K562 (cell line): ENCODE measurements around the gene ACBD3. TPM values are rescaled to one million over a fixed set of nuclear protein-coding genes. Genes with fewer than 3 reads are reported as not detected.

Source experiments
- ATAC-seq: fragments of 200-7000 bp; cut with Tn5 transposase; 3 replicates; pipeline ENCODE4 v1.9.1; 2020; ENCODE audit warnings: moderate library complexity
- BruUV-seq: library from RNA; stranded (reverse); fragments of 400-500 nt; replicated peaks from 2 replicates; lab custom pipeline; 2021; lab: Mats Ljungman, UMichigan
- CTCF ChIA-PET: fragments of 300-600 bp; formaldehyde crosslinking; extraction: SDS; loops from one replicate; lab custom pipeline; 2021; ENCODE audit warnings: low intra/inter-chr PET ratio; lab: Yijun Ruan, JAX
- POLR2A ChIA-PET: fragments of 300-600, 350-650 bp; sonication (Branson Sonifier 250); formaldehyde crosslinking; extraction: SDS; loops from one replicate; lab custom pipeline; 2021; ENCODE audit warnings: antibody characterized with exemption, inconsistent platforms; lab: Yijun Ruan, JAX
- DNase-seq, 4 experiments: peaks; one replicate each; pipeline versions ENCODE4 v3.0.0 to v3.0.0-alpha.2; 2011 to 2018; ENCODE audit warnings: low spot score in 3 of 4, mixed read lengths in 3 of 4; ENCODE audit errors: extremely low read depth in 1 of 4
- FAIRE-seq: peaks from 2 replicates; lab custom pipeline; 2011; peaks lifted over from hg19 to GRCh38; lab: Jason Lieb, UNC
- H2AFZ ChIP-seq: 2 replicates; pipeline ENCODE4 v1.6.0; 2011; ENCODE audit warnings: low read depth, low read length, control low read depth, inconsistent platforms
- H3K27ac ChIP-seq: fragments of 200-600 bp; 3 replicates; pipeline ENCODE4 v1.8.0; 2011; ENCODE audit warnings: low read depth, mild to moderate bottlenecking, control low read depth, inconsistent platforms, low read length, moderate library complexity, mixed read lengths; ENCODE audit errors: extremely low read depth
- H3K27me3 ChIP-seq, 2 experiments: fragments of 300-600 bp in 1 of 2; 2 replicates in 1 of 2; 3 replicates in 1 of 2; pipeline versions ENCODE4 v1.6.0 to v1.8.0; 2011; ENCODE audit warnings: inconsistent platforms in 2 of 2, low read length in 2 of 2, mild to moderate bottlenecking in 1 of 2, mixed read lengths in 1 of 2, moderate library complexity in 1 of 2; ENCODE audit not compliant: control insufficient read depth in 2 of 2, insufficient read depth in 2 of 2
- H3K36me3 ChIP-seq: fragments of 300-600 bp; 3 replicates; pipeline ENCODE4 v1.8.0; 2011; ENCODE audit warnings: mild to moderate bottlenecking, low read length, inconsistent platforms; ENCODE audit not compliant: control insufficient read depth, insufficient read depth
- H3K4me1 ChIP-seq, 2 experiments: fragments of 200-600 bp in 1 of 2; replicated peaks in 1 of 2; 2 replicates in 1 of 2; 3 replicates in 1 of 2; pipeline versions ENCODE4 v1.5.1 to v1.8.0; 2011; ENCODE audit warnings: inconsistent platforms in 2 of 2, low read length in 2 of 2, mild to moderate bottlenecking in 1 of 2, mixed read lengths in 1 of 2, moderate library complexity in 1 of 2; ENCODE audit not compliant: control insufficient read depth in 2 of 2, insufficient read depth in 2 of 2
- H3K4me2 ChIP-seq: 2 replicates; pipeline ENCODE4 v1.6.1; 2011; ENCODE audit warnings: low read length, control low read depth, inconsistent platforms, mixed read lengths; ENCODE audit not compliant: insufficient read depth
- H3K4me3 ChIP-seq: fragments of 200-600 bp; sonication (generic), shearing (Covaris generic); 2 replicates; pipeline ENCODE4 v1.5.1; 2016; ENCODE audit warnings: control low read depth, inconsistent platforms
- H3K79me2 ChIP-seq: fragments of 200-600 bp; 3 replicates; pipeline ENCODE4 v1.8.0; 2011; ENCODE audit warnings: low read length, inconsistent platforms; ENCODE audit not compliant: control insufficient read depth, insufficient read depth
- H3K9ac ChIP-seq, 2 experiments: 2 replicates each; pipeline versions ENCODE4 v1.6.0 to v1.6.1; 2011; ENCODE audit warnings: low read depth in 2 of 2, low read length in 2 of 2, control low read depth in 1 of 2, inconsistent platforms in 1 of 2, mild to moderate bottlenecking in 1 of 2, mixed read lengths in 1 of 2; ENCODE audit not compliant: insufficient read depth in 1 of 2
- H3K9me1 ChIP-seq: one replicate; pipeline ENCODE4 v1.6.0; 2011; ENCODE audit warnings: inconsistent platforms, mild to moderate bottlenecking, low read length, moderate library complexity; ENCODE audit not compliant: control insufficient read depth, insufficient read depth
- H3K9me3 ChIP-seq: replicated peaks from 2 replicates; pipeline ENCODE4 v1.5.1; 2011; ENCODE audit warnings: low read depth, low read length, inconsistent platforms; ENCODE audit not compliant: control insufficient read depth, insufficient read depth
- H4K20me1 ChIP-seq: replicated peaks from 2 replicates; pipeline ENCODE4 v1.6.1; 2011; ENCODE audit warnings: low read length, inconsistent platforms, mixed read lengths; ENCODE audit not compliant: control insufficient read depth, insufficient read depth
- BDP1 ChIP-seq: IDR thresholded peaks from 3 replicates; pipeline ENCODE4 v1.6.1; 2011; ENCODE audit not compliant: insufficient read length, insufficient read depth
- RBM22 ChIP-seq: fragments of 200-400 bp; formaldehyde crosslinking; IDR thresholded peaks from 2 replicates; pipeline ENCODE4 v1.6.1; 2018; ENCODE audit warnings: low read length, low read depth; ENCODE audit not compliant: poor library complexity, severe bottlenecking
- WGBS: fragments of 100-300 bp; shearing (Covaris generic); methylation state at CpG from one replicate; pipeline ENCODE4 v1.1.6; 2016; ENCODE audit warnings: low coverage, mixed read lengths; ENCODE audit not compliant: insufficient coverage; ENCODE audit errors: missing lambda C conversion rate; 5-methylcytosine and 5-hydroxymethylcytosine counted together
- in situ Hi-C: fragments of 300-500 bp; cut with MboI; formaldehyde crosslinking; loops from 4 replicates; pipeline ENCODE4 v1.15.0; 2018; ENCODE audit warnings: inconsistent platforms, mixed read lengths
- intact Hi-C: fragments of 100-400 bp; cut with micrococcal nuclease; formaldehyde crosslinking; loops from 2 replicates; pipeline ENCODE4 v1.14.2; 2022
- polyA plus RNA-seq, 8 experiments: library from polyadenylated mRNA; depleted of rRNA in 4 of 8; stranded (reverse) in 5 of 8; unstranded in 3 of 8; fragments of >200 nt; fragmentation: Nextera tagmentation in 2 of 8; fragmentation: Illumina TruSeq in 1 of 8; extraction: Ambion mirVana in 2 of 8; extraction: Trizol in 1 of 8; gene quantifications; 2 replicates each; pipeline versions ENCODE4 v1.2.1 to v1.2.3, GENCODE V29; 2011 to 2014; ENCODE audit warnings: inconsistent platforms in 1 of 8, missing spikeins in 1 of 8
- total RNA-seq, 7 experiments: library from RNA; depleted of rRNA in 6 of 7; stranded (reverse); fragments of >200 nt in 6 of 7; fragmentation: Illumina TruSeq in 2 of 7; extraction: Trizol in 2 of 7; gene quantifications; 2 replicates each; pipeline versions ENCODE4 v1.2.1 to v1.2.3, GENCODE V29; 2011 to 2021; ENCODE audit warnings: low replicate concordance in 1 of 7
- TF ChIP-seq, protein P1 (sequence below): IDR thresholded peaks from 3 replicates; pipeline ENCODE4 v1.6.1; 2011; ENCODE audit warnings: borderline replicate concordance, mild to moderate bottlenecking, moderate library complexity; ENCODE audit not compliant: insufficient read length; ENCODE audit errors: extremely low read depth
- TF ChIP-seq, protein P2 (sequence below): fragments of 450-650 bp; IDR thresholded peaks from 2 replicates; pipeline ENCODE4 v1.6.1; 2016; ENCODE audit warnings: low read depth, mild to moderate bottlenecking, moderate library complexity
- TF ChIP-seq, protein P3 (sequence below): fragments of 450-650 bp; IDR thresholded peaks from 2 replicates; pipeline ENCODE4 v1.6.1; 2016; ENCODE audit warnings: antibody characterized with exemption

Gene ACBD3
- total and polyA plus RNA-seq, 9 of the 15 experiments (the other 6 are each of a cell fraction or from before 2014, with no cell fraction given) = 11.1 to 36.7 (median 26.9) TPM

DNA sequence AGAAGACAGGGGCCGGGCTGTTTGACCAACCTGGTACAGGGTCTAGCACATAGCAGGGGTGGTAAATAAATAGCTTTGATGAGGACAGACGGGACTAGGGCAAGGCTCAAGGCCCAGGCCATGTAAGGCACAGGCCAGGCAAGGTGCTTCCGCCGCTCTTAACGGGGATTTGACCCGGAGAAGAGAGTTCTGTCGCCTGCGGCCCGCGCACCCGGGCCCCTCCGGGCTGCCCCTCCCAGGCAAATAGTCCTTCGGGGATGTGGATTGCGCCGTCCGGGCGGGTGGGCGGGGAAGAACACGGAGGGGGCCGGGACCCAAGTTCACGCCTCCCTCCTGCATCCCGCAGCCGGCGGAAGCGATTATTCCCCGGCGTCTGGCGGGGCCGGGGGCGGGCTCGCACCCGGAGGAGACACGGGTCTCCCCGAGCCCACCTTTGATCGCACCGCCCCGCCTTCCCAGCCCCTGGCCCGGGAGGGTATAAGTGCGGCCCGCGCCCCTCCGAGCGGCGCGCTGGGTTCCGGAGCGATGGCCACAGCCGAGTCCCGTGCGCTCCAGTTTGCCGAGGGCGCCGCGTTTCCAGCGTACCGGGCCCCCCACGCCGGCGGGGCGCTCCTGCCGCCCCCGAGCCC, 36.7 kb upstream of the ACBD3 start, which contains the start of gene MIXL1:
Gene MIXL1 (plus strand): TSS at position 508 of the 629 bp plus-strand sequence. CDS start 18 bp downstream, at position 526.
- Histone ChIP-seq H3K9ac (peak within 1 kb of the TSS in 1 of 2 experiments; percentile 90; a peak in 2 of 4 replicates), H3K27me3 (0 out of 5 replicates have a peak, but pooled peaks cover 0 to 4% of the 10 kb centered on the region in 2 experiments), H3K4me1 (peaks cover 4 to 12% of the 10 kb centered on the region in 2 experiments; a peak in 4 of 5 replicates), H3K4me2 (peak within 1 kb of the TSS; percentile 74), H3K27ac (no peak within 1 kb of the TSS), H3K36me3 (no peaks in the 10 kb centered on the region), H4K20me1 (0 out of 2 replicates have a peak, but pooled peaks cover 4% of the 10 kb centered on the region), H3K79me2 (no peaks in the 10 kb centered on the region), H3K9me3 (no peaks in the 10 kb centered on the region), H2AFZ (peak within 1 kb of the TSS; percentile 49; the same call in 1 of the 2 replicates), H3K4me3 (peak within 1 kb of the TSS; percentile 37), H3K9me1 (no peaks in the 10 kb centered on the region)
- ATAC-seq (peak; percentile 8; the same call in 1 of the 3 replicates), FAIRE-seq (no peak), DNase-seq (no peak)
- 38% methylated on average over 22 of the region's 62 CpGs for WGBS
- TF ChIP-seq, protein P1, sequence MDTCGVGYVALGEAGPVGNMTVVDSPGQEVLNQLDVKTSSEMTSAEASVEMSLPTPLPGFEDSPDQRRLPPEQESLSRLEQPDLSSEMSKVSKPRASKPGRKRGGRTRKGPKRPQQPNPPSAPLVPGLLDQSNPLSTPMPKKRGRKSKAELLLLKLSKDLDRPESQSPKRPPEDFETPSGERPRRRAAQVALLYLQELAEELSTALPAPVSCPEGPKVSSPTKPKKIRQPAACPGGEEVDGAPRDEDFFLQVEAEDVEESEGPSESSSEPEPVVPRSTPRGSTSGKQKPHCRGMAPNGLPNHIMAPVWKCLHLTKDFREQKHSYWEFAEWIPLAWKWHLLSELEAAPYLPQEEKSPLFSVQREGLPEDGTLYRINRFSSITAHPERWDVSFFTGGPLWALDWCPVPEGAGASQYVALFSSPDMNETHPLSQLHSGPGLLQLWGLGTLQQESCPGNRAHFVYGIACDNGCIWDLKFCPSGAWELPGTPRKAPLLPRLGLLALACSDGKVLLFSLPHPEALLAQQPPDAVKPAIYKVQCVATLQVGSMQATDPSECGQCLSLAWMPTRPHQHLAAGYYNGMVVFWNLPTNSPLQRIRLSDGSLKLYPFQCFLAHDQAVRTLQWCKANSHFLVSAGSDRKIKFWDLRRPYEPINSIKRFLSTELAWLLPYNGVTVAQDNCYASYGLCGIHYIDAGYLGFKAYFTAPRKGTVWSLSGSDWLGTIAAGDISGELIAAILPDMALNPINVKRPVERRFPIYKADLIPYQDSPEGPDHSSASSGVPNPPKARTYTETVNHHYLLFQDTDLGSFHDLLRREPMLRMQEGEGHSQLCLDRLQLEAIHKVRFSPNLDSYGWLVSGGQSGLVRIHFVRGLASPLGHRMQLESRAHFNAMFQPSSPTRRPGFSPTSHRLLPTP = no peak
- TF ChIP-seq BDP1 (no peak), RBM22 (peak; percentile 19)
- TF ChIP-seq, protein P2, sequence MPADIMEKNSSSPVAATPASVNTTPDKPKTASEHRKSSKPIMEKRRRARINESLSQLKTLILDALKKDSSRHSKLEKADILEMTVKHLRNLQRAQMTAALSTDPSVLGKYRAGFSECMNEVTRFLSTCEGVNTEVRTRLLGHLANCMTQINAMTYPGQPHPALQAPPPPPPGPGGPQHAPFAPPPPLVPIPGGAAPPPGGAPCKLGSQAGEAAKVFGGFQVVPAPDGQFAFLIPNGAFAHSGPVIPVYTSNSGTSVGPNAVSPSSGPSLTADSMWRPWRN = no peak
- TF ChIP-seq, protein P3, sequence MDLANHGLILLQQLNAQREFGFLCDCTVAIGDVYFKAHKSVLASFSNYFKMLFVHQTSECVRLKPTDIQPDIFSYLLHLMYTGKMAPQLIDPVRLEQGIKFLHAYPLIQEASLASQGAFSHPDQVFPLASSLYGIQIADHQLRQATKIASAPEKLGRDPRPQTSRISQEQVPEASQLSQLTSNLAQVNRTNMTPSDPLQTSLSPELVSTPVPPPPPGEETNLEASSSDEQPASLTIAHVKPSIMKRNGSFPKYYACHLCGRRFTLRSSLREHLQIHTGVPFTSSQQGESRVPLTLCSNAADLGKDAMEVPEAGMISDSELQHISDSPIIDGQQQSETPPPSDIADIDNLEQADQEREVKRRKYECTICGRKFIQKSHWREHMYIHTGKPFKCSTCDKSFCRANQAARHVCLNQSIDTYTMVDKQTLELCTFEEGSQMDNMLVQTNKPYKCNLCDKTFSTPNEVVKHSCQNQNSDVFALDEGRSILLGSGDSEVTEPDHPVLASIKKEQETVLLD = no peak
- BruUV-seq = no TSS peak
- CTCF ChIA-PET = no interaction called here
- POLR2A ChIA-PET = interaction anchor here (0.6 to 1.5 kb wide), 5 partner anchors 9 to 255 kb away, joined by 3 to 5 read pairs (median 4); no protein-coding TSS in a partner anchor
- intact Hi-C loops = no loop called here
- in situ Hi-C loops = no loop called here
